T-helper 2 cell treated with Interferon-gamma antibody and Interleukin-4, amounts not matched to agents 5 μg/mL and 100 μg/mL, for 36 hours (primary cell): ENCODE data around the gene GJA3.

Experiments
- DNase-seq: peaks from one replicate; pipeline ENCODE4 v3.0.0; 2021; ENCODE audit warnings: low spot score
- H3K27ac Mint-ChIP-seq: one replicate; pipeline ENCODE4 v1.8.0; 2021; ENCODE audit warnings: mild to moderate bottlenecking, mixed read lengths
- H3K27me3 Mint-ChIP-seq: one replicate; pipeline ENCODE4 v1.8.0; 2021; ENCODE audit warnings: low read depth, mixed read lengths
- H3K36me3 Mint-ChIP-seq: one replicate; pipeline ENCODE4 v1.8.0; 2021; ENCODE audit warnings: low read depth, mixed read lengths
- H3K4me1 Mint-ChIP-seq: one replicate; pipeline ENCODE4 v1.8.0; 2021; ENCODE audit warnings: low read depth, mixed read lengths
- H3K4me3 Mint-ChIP-seq: one replicate; pipeline ENCODE4 v1.8.0; 2022; ENCODE audit warnings: mild to moderate bottlenecking, moderate library complexity, mixed read lengths
- H3K9me3 Mint-ChIP-seq: one replicate; pipeline ENCODE4 v1.8.0; 2021; ENCODE audit warnings: mixed read lengths

Gene GJA3

GRCh38 chr13:20134732-20135131 lies 26.1 kb downstream of the GJA3 start:
- Mint-ChIP-seq H3K9me3 (no peaks in the 10 kb centered on the region), H3K4me1 (no peaks in the 10 kb centered on the region), H3K4me3 (no peak overlapping the region), H3K36me3 (no peaks in the 10 kb centered on the region), H3K27me3 (peaks cover 24% of the 10 kb centered on the region), H3K27ac (no peak overlapping the region)
- DNase-seq = no peak

GRCh38 chr13:20132052-20132634 lies 28.7 kb downstream of the GJA3 start:
- H3K27me3 Mint-ChIP-seq = peaks cover 8% of the 10 kb centered on the region
- H3K4me3 Mint-ChIP-seq = no peak overlapping the region
- no peak for DNase-seq

GRCh38 chr13:20131057-20131832 lies 29.6 kb downstream of the GJA3 start:
- no peaks in the 10 kb centered on the region for H3K9me3 Mint-ChIP-seq
- H3K27me3 Mint-ChIP-seq = peaks cover 11% of the 10 kb centered on the region
- no peak overlapping the region for H3K4me3 Mint-ChIP-seq
- no peak overlapping the region for H3K27ac Mint-ChIP-seq
- H3K36me3 Mint-ChIP-seq = no peaks in the 10 kb centered on the region
- no peaks in the 10 kb centered on the region for H3K4me1 Mint-ChIP-seq
- DNase-seq = no peak

More at GRCh38 chr13:20132052-20132634, 28.7 kb downstream of the GJA3 start:
- Mint-ChIP-seq H3K9me3 (no peaks in the 10 kb centered on the region), H3K4me1 (no peaks in the 10 kb centered on the region), H3K27ac (no peak overlapping the region), H3K36me3 (no peaks in the 10 kb centered on the region)

- Mint-ChIP-seq H3K4me3 (no peak overlapping the region), H3K27me3 (peaks cover 14% of the 10 kb centered on the region), H3K9me3 (no peaks in the 10 kb centered on the region), H3K27ac (no peak overlapping the region), H3K4me1 (no peaks in the 10 kb centered on the region), H3K36me3 (no peaks in the 10 kb centered on the region)
- no peak for DNase-seq
These were observed 30.2 kb downstream of the GJA3 start for GRCh38 chr13:20130652-20131051.

GRCh38 chr13:20130012-20130411 lies 30.8 kb downstream of the GJA3 start:
- no peak for DNase-seq
- Mint-ChIP-seq H3K4me1 (no peaks in the 10 kb centered on the region), H3K27ac (no peak overlapping the region), H3K9me3 (no peaks in the 10 kb centered on the region), H3K4me3 (no peak overlapping the region), H3K36me3 (no peaks in the 10 kb centered on the region), H3K27me3 (peaks cover 17% of the 10 kb centered on the region)

GRCh38 chr13:20129076-20129475 lies 31.8 kb downstream of the GJA3 start:
- Mint-ChIP-seq H3K4me1 (no peaks in the 10 kb centered on the region), H3K9me3 (no peaks in the 10 kb centered on the region), H3K4me3 (no peak overlapping the region), H3K27me3 (peaks cover 24% of the 10 kb centered on the region), H3K36me3 (no peaks in the 10 kb centered on the region), H3K27ac (no peak overlapping the region)
- DNase-seq = no peak

- Mint-ChIP-seq H3K36me3 (no peaks in the 10 kb centered on the region), H3K9me3 (no peaks in the 10 kb centered on the region), H3K27me3 (peaks cover 27% of the 10 kb centered on the region), H3K27ac (no peak overlapping the region), H3K4me1 (no peaks in the 10 kb centered on the region), H3K4me3 (peak overlapping the region; percentile 31)
- DNase-seq = no peak
These were observed 32.4 kb downstream of the GJA3 start for GRCh38 chr13:20128459-20128931.

GRCh38 chr13:20127562-20128458 lies 33.0 kb downstream of the GJA3 start:
- H3K27ac Mint-ChIP-seq = no peak overlapping the region
- H3K9me3 Mint-ChIP-seq = no peaks in the 10 kb centered on the region
- DNase-seq = peak; percentile 45
- H3K4me1 Mint-ChIP-seq = no peaks in the 10 kb centered on the region
- H3K27me3 Mint-ChIP-seq = peaks cover 29% of the 10 kb centered on the region
- H3K36me3 Mint-ChIP-seq = no peaks in the 10 kb centered on the region
- H3K4me3 Mint-ChIP-seq = peak overlapping the region; percentile 47

GRCh38 chr13:20127262-20127561 lies 33.6 kb downstream of the GJA3 start:
- Mint-ChIP-seq H3K27ac (no peak overlapping the region), H3K9me3 (no peaks in the 10 kb centered on the region), H3K4me1 (no peaks in the 10 kb centered on the region), H3K36me3 (no peaks in the 10 kb centered on the region), H3K27me3 (peaks cover 31% of the 10 kb centered on the region), H3K4me3 (peak overlapping the region; percentile 47)
- DNase-seq = no peak

- peaks cover 31% of the 10 kb centered on the region for H3K27me3 Mint-ChIP-seq
These were observed 34.2 kb downstream of the GJA3 start for GRCh38 chr13:20126541-20127261.

GRCh38 chr13:20125783-20126165 lies 35.1 kb downstream of the GJA3 start:
- H3K9me3 Mint-ChIP-seq = no peaks in the 10 kb centered on the region
- peaks cover 33% of the 10 kb centered on the region for H3K27me3 Mint-ChIP-seq
- DNase-seq = no peak
- peaks cover 3% of the 10 kb centered on the region for H3K4me1 Mint-ChIP-seq
- H3K36me3 Mint-ChIP-seq = no peaks in the 10 kb centered on the region
- H3K27ac Mint-ChIP-seq = no peak overlapping the region
- H3K4me3 Mint-ChIP-seq = no peak overlapping the region

More at GRCh38 chr13:20126541-20127261, 34.2 kb downstream of the GJA3 start:
- Mint-ChIP-seq H3K36me3 (no peaks in the 10 kb centered on the region), H3K4me1 (no peaks in the 10 kb centered on the region), H3K4me3 (no peak overlapping the region), H3K9me3 (no peaks in the 10 kb centered on the region), H3K27ac (no peak overlapping the region)
- DNase-seq = no peak

GRCh38 chr13:20125129-20125782 lies 35.6 kb downstream of the GJA3 start:
- Mint-ChIP-seq H3K4me3 (no peak overlapping the region), H3K27me3 (peaks cover 33% of the 10 kb centered on the region), H3K36me3 (no peaks in the 10 kb centered on the region), H3K9me3 (no peaks in the 10 kb centered on the region), H3K4me1 (peaks cover 6% of the 10 kb centered on the region), H3K27ac (no peak overlapping the region)
- DNase-seq = no peak

- no peak for DNase-seq
- no peaks in the 10 kb centered on the region for H3K9me3 Mint-ChIP-seq
- H3K36me3 Mint-ChIP-seq = no peaks in the 10 kb centered on the region
- peaks cover 33% of the 10 kb centered on the region for H3K27me3 Mint-ChIP-seq
- H3K4me1 Mint-ChIP-seq = peaks cover 16% of the 10 kb centered on the region
- no peak overlapping the region for H3K27ac Mint-ChIP-seq
- no peak overlapping the region for H3K4me3 Mint-ChIP-seq
These were observed 36.5 kb downstream of the GJA3 start for GRCh38 chr13:20124303-20124702.
